ENCODE data around the gene CPA4.

Gene CPA4

GRCh38 chr7:130263130-130263529 is 29.8 kb upstream of the CPA4 start:
- TF ChIP-seq ZFX (IDR thresholded peaks at IDR 0.05; ENCODE audit: borderline replicate concordance) = no peak
- TF ChIP-seq CTCF (IDR thresholded peaks at IDR 0.05) = no peak
- H3K27ac ChIP-seq = no peak overlapping the region

- no peak for TF ChIP-seq CTCF (IDR thresholded peaks at IDR 0.05)
- no peak for TF ChIP-seq ZFX (IDR thresholded peaks at IDR 0.05; ENCODE audit: borderline replicate concordance)
- H3K27ac ChIP-seq = no peak within 1 kb of the TSS
Observed at GRCh38 chr7:130266258-130266960, 26.6 kb upstream of the CPA4 start, which contains the start of gene CPA2. Gene CPA2 (plus strand): TSS chr7:130266863. CDS start chr7:130266882, 19 bp downstream.

GRCh38 chr7:130266961-130267321 is 26.0 kb upstream of the CPA4 start:
- TF ChIP-seq CTCF (IDR thresholded peaks at IDR 0.05) (no peak), ZFX (IDR thresholded peaks at IDR 0.05; ENCODE audit: borderline replicate concordance) (no peak)
- H3K27ac ChIP-seq = no peak overlapping the region

GRCh38 chr7:130268463-130269317 is 24.3 kb upstream of the CPA4 start:
- TF ChIP-seq ZFX (IDR thresholded peaks at IDR 0.05; ENCODE audit: borderline replicate concordance) (no peak), CTCF (IDR thresholded peaks at IDR 0.05) (no peak)
- H3K27ac ChIP-seq = no peak overlapping the region

- TF ChIP-seq ZFX (IDR thresholded peaks at IDR 0.05; ENCODE audit: borderline replicate concordance) = no peak
- no peak for TF ChIP-seq CTCF (IDR thresholded peaks at IDR 0.05)
- no peak overlapping the region for H3K27ac ChIP-seq
Observed at GRCh38 chr7:130269318-130269694, 23.7 kb upstream of the CPA4 start.

- no peak overlapping the region for H3K27ac ChIP-seq
- no peak for TF ChIP-seq ZFX (IDR thresholded peaks at IDR 0.05; ENCODE audit: borderline replicate concordance)
- no peak for TF ChIP-seq CTCF (IDR thresholded peaks at IDR 0.05)
Observed at GRCh38 chr7:130270947-130271800, 21.8 kb upstream of the CPA4 start.

All from 22Rv1 (cell line).